GM21526 (cell line): Measurements from ENCODE around the gene RPL7L1.
"Not testable (repeated sequence)": the region's sequence is repeated elsewhere in the genome, so short reads cannot be mapped to it uniquely, and the experiment has no call there.

Source experiments
- ATAC-seq: cut with Tn5 transposase; IDR thresholded peaks from one replicate; pipeline ENCODE4 v1.9.1; 2021; ENCODE audit warnings: moderate library complexity; ENCODE audit not compliant: unreplicated experiment, low FRiP score

RPL7L1 gene

DNA sequence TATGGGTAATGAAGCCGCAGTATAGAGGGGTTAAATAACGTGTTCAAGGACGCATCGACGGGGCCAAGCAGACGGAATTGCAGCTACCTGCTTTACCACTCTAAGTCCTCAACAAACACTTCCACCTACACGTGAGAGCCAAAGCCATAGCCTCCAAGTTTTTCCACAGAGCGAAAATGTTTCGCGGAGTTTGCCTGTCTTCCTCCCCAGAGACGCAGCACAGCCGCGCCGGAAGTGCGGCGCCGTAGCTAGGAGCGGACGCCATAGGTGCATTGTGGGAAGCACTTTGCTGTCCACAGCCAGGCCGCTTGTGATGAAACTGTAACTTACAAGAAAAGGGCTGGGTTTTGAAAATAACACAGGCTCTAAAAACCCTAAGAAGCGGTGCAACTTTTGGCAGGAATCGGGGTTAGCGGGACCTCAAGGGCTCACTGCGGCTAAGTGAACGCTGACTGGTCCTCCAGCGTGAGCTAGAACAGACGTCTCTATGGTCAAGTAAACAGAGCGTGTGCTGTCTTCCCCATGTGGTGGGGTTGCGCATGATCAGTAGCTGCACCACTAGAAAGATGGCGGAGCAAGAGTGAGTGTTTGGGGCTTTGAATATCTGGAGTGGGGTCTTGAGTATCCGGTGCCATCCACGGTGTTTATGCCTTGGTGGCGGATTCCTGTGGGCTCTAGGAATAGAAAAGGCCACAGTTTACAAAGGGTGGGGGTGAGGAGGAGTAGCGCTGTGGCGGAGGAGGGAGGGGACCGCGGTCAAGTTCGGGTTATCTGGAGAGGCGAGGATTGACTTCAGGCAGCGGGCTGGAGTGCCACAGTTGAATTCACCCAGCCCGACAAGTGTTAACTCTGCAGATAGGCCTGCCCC, at the start of gene RPL7L1:
Gene RPL7L1, plus strand, starts transcription at position 245 of the 868 bp plus-strand sequence. Its CDS starts 295 bp downstream, at position 540.
- ATAC-seq, result peak; percentile 84

DNA sequence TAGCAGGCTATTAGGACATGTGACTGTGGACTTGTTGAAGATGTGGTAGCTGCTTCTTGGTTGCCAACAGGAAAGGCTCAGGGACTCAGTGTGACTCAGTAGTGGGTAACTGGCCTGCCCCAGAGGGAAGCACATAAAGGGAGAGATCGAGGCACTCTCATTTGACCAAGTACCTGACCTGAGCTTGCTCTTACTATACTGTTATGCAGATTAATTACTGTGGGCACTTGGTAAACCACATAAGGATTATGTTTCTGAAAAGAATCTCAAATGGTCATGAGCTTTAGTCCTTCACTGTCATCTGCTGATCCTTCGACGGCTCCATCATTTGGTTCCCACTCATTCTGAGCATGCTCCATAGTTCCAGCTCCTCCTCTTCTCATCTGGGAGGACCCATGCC, 48.2 kb upstream of the RPL7L1 start:
- no peak for ATAC-seq

DNA sequence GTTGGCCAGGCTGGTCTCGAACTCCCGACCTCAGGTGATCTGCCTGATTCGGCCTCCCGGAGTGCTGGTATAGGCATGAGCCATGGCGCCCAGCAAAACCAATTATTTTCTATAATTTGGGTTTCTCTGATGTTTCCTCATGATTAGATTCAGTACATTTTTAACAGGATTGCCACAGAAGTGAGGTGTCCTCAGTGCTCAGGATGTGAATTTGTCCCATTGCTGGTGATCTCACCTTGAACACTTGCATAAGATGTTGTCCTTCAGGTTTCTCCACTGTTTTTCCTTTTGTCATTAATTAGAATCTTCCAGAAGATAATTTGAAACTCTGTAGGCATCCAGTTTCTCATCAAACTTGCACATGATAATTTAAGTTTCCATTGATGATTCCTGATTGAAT, 45.4 kb upstream of the RPL7L1 start:
- no peak for ATAC-seq

DNA sequence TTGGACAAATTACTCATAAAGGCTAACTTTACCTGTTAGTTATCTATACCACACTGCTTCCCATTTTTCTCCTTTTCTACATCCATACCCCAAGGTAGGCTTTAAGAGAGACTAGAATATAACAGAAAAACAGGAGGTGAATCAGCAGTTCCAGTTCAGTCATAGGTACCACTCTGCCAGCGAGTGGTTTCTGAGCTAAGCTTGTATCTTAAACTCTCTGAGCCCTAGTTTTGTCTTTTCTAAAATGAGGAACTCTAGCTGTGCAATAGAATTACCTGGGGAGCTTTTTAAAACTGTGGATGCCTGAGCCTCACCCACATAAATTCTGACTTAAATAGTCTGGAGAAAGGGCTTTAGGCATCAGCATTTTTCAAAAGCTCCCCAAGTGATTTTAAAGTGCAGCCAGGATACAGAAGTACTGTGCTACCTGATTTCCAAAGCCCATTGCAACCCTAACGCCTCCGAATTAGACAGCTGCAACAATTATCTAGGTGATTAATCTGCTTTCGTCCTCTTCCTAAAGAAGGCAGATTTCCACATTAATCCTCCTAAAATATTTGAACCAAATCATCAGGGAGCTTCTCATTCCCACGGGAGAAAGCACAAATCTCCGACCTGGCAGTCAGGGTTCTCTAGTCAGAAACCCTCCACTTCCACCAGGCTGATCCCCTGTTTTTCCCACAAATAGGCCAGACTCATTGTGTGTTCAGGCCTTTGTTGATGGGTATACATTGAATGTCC, 37.4 kb upstream of the RPL7L1 start:
- no peak for ATAC-seq

DNA sequence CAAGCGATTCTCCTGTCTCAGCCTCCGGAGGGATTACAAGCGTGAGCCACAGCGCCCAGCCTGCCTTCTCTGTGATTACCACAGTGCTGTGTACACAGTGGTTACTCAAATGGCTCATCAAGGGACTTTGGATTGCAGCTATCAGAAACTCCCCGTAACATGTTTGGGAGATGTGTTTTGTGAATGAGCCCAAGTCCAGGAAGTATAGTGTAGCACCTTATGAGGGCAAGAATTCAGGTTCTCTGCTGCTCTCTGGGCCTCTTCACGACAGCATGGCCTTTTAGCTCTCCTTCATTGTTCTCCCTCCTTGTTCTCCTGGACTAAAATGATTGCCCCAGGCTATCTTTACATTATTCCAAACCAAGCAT, 34.1 kb upstream of the RPL7L1 start:
- ATAC-seq, result no peak

DNA sequence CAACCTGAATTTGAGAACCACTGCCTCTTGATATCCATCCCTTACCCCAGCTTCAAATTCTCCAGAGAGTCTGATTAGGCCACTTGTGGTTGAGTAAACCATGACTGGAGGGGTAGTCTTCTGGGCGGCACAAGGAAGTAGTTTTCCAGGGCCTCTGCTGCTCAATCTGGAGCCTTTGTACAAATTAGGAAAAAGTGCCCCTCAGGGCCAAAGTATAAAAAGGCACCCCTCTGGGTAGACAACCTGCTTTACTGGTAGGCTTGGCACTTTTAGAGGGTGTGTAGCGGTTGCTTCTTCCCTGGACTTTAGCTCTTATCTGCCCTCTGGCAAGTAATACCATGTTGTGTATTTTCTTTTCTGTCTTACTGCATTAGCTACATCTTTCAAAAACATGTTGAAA, 32.9 kb upstream of the RPL7L1 start:
- ATAC-seq, result no peak

DNA sequence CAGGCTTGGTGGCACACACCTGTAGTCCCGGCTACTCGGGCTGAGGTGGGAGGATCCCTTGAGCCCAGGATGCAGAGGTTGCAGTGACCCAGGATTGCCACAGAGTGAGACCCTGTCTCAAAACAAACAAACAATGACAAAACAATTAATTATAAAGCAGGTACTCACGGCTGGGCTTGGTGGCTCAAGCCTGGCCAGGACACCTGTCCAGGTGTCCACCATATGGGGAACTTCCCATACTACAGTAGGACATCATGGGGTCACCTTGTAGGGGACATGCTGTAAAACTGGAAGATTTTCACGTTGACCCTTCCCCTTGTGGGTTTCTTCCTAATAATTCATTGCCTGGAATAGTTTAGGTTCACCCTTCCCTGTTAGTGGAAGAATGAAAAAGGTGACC, 30.7 kb upstream of the RPL7L1 start:
- no peak for ATAC-seq

DNA sequence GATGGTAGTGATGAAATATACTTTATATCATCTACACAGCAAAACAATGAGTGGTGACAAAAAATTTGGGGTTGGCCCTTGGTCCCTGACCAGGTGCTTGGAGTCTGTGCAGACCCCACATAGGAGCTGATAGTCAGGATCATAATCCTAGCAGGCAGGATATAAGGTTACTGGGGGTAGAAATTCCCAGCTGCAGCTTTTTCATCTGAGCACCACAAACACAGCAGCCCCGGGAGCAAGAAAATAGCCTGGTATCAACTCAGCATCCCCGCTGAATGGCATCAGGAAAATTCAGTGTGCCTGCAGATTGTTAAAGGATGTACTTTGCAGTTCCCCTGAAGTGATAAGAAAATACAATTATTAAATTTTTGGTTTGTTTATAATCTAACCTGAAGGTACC, 27.8 kb upstream of the RPL7L1 start:
- ATAC-seq, result no peak

DNA sequence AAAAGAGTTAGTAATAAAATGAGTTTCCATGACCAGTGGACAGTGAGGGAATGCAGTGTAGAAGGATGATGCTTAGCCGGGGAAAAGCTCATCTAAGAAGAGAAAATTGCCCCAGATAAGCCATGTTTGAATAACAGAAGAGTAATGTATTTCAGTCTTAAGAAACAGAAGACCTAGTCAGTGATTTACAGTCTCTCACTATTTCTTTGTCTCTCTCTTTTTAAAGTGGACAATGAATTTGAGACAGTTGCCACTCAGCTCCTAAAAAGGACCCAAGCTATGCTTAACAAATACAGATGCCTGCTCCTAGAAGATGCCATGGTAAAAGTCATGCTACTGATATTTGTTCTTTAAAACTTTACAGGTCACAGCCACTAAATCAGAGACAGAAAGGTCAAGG, 19.4 kb upstream of the RPL7L1 start:
- ATAC-seq, result no peak

DNA sequence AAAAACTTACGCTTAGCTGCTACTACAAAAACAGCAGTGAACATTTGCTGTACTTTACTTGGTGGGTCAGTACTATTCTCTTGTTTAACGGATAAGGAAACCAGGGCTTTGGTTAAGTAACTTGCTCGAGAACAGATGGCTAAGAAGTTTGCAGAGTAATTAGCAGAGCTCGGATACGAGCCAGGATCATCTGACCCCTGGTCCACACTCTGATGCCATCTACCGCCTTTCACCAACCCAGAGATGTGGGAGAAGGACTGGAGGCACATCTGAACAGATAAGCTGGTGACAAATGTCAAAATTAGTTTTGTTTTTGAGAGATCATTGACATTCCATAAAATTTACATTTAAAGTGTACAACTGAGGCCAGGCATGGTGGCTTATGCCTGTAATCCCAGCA, 18.9 kb upstream of the RPL7L1 start:
- no peak for ATAC-seq

DNA sequence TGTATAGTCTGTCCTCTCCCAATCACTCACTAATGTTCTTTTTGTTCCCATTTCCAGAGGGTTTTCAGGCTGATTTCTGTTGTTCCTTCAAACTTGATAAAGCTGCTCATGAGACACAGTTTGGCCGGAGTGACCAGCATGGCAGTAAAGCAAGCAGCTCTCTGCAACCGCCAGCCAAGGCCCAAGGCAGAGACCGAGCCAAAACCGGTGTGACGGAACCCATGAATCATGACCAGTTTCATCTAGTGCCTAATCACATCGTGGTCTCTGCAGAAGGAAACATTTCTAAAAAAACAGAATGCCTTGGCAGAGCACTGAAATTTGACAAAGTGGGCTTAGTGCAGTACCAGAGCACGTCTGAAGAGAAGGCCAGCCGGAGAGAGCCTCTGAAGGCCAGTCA, 14.8 kb upstream of the RPL7L1 start:
- ATAC-seq, result no peak

DNA sequence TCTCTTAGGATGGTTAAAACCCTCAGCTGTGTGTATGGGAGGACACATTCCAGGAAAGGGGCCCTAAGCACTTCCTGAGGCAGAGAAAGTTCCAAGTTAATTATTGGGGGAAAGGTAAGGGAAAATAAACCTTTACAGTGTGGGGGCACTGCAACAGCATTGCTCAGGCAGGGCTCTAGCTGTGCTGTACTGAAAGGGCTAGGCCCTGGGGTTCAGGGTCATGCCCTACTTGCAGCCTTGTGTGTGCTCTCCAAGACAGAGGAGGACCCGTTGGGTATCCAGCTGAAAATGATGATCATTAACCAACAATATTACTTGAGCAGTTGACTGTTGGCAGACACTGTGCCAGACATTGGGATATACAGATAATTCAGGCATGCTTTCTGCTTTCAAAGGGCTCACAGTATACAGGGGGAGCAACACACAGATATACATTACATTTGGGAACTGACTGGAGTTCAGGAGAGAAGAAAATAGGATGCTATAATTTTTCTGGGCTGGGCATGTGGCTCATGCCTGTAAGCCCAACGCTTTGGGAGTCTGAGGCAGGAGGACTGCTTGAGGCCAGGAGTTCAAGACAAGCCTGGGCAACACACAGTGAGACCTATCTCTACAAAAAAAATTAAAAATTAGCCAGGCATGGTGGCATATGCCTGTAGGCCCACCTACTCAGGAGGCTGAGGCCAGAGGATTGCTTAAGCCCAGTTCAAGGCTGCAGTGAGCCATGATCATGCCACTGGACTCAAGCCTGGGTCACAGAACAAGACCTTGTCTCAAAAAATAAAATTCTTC, 9.1 kb upstream of the RPL7L1 start:
- no peak for ATAC-seq

DNA sequence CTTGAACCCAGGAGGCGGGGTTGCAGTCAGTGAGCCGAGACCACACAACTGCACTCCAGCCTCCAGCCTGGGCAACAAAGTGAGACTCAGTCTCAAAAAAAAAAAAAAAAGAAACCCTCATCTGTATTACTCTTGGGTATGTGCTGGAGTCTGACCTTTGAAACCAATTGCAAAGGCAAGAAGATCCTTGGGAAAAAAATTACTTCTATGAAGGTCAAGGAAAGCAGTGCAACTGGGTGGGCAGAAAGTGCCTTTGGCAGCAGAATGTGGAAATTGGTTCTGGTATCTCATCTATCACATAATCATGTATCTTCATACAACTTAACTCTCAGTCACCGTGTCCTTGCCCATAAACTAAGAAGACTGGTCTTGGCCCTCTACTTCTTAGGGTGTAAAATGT, 7.7 kb upstream of the RPL7L1 start:
- no peak for ATAC-seq

DNA sequence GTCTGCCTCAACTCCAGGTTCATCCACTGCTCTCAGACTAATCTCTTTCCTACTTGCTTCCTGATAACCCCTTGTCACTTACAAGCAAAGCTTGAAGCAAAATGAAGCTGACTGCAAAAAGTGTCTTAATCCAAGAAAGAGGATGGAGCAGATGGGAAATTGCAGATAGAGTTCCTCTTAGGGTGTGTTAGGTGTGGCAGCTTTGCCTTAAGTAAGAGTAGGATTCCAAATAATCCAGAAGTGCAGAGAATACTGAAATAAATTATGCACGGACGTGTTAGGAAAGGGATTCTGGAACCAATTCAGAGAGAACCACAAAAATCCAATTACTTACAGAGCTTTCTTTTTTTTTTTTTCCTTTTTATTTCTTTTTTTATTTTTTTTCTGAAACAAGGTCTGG, 6.1 kb upstream of the RPL7L1 start:
- ATAC-seq, result no peak

DNA sequence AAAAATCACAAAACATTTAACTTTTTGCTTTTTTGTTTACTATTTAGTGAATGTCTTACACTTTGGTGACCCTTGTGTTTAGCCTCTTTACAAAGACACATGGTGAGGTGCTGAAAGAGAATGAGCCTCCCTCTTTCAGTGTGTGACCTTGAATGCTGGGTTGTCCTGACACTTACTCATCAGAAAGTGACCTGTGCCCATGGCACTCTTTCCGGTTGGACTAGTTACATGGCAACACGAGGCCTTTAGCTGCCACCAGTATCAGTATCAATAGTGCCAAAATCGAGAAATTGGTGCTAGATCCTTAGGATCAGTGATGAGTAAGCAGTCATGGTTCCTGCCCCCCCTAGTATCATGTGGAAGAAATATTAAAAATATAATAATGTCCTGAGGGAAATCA, 1.7 kb upstream of the RPL7L1 start:
- no peak for ATAC-seq

DNA sequence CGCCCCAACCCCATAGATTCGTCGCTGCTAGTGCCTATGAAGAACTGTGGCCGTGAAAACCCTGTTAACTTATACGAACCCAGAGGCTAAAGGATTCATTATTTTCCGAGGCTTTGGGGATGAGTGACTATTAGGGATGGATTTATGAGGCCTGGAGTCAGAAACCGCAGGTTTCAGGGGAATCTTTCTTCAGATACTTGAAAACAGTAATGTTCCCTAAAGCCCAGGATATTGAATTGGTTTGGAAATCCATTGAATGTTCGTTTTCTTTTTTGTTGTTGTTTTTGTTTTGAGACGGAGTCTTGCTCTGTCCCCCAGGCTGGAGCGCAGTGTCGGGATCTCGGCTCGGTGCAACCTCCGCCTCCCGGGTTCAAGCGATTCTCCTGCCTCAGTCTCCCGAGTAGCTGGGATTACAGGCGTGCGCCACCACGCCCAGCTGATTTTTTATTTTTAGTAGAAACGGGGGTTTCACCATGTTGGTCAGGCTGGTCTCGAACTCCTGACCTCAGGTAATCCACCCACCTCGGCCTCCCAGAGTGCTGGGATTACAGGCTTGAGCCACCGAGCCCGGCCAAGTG, 913 bp downstream of the RPL7L1 start:
- not testable (repeated sequence) for ATAC-seq

DNA sequence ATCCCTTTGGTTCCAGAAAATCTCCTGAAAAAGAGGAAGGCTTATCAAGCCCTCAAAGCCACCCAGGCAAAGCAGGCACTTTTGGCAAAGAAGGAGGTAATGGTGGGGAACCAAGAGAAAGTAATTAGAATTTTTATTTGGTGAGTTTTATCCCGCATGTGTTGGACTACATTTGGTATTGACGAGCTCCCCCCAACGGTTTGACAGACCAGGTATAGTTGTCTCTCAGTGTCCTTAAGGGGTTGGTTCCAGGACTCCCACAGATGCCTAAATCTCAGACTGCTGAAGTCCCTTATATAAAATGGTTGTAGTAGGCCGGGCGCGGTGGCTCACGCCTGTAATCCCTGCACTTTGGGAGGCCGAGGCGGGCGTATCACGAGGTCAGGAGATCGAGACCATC, 1.5 kb downstream of the RPL7L1 start:
- ATAC-seq, result not testable (repeated sequence)

DNA sequence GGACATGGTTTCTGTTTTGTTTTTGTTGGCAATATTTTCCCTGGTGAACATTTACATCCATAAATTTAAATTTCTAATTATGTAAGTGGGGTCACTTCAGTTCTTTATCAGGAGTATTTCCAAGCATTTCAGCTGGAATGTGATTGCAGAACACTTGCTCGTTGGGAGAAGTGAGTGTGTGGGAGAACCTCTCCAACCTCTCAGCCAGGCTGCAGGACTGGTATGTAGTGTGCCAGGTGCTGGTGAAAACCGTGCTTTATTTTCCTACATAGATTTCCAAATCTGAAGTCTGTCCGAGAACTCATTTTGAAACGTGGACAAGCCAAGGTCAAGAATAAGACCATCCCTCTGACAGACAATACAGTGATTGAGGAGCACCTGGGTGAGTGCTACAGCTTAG, 6.3 kb downstream of the RPL7L1 start:
- no peak for ATAC-seq

DNA sequence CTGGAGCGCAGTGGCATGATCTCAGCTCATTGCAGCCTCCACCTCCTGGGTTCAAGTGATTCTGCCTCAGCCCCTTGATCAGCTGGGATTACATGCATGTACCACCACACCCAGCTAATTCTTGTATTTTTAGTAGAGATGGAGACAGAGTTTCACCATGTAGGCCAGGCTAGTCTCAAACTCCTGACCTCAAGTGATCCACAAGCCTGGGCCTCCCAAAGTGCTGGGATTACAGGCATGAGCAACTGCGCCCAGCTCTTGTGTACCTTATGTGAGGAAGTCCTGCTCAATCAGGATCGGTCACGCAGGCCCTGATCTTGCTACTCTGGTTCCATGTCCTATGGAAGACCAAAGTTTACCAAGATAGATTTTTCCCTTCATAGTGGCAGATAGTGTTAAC, 8.8 kb downstream of the RPL7L1 start:
- not testable (repeated sequence) for ATAC-seq

DNA sequence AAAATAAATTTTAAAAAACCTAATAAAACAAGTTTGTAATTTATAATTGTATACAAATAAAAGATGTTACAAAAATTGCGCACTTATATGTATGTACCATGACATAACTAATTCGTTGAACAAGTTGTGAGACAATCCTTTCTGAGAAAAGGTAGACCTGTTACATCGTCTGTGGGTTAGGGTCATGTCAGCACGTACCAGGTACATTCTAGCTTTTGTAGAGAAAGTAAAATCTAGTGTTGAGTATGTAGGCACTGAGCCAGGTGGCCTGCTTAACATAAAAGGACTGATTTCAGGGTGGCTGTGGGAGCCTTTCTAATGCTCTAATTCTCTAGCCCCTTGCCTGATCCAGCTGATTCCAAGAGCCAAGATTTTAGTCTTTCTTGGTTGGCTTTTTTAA, 10.4 kb downstream of the RPL7L1 start:
- no peak for ATAC-seq
